Measurements from ENCODE around the gene EEF1G. TPM values are rescaled to one million over a fixed set of nuclear protein-coding genes. Genes with fewer than 3 reads are reported as not detected.

The EEF1G gene
- polyA plus RNA-seq, 2 of the 4 experiments (the other 2 are of a cell fraction), result 1,570 to 1,728 TPM

DNA sequence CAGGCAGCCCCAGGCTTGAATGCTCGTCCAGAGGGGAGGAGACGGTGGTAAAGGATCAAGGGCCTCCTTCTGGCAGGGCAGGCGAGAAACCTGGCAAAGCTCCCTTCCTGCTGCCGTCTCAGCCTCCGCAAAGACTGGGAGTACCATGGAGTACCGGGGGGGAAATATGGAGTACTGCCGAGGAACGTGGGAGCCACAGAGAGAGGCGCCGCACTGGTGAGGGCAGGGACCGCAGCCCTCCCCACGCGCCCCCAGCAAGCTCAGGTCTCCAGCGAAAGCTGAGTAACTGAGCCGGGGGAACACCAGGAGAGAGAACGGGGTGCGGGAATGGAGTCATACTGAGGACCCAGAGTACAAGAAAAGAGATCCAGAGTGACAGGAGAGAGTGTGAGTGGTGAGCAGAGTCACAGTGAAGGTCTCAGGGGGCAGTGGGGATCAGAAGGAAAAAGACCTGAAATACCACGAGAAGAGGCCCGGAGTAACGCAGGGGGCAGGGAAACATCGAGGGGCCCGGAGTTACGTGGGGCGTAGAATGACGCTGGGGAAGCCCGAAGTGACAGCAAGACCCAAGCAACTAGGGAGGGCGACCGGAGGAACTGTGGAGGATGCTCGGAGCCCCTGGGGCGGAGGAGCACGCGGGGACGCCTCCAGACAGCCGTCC is 38.1 kb upstream of the EEF1G start:
- CTCF ChIA-PET, result interaction anchor here (0.7 to 4.1 kb wide), 37 partner anchors 8 to 223 kb away, joined by 3 to 48 read pairs (median 5); partner anchors contain the start of genes B3GAT3, GANAB, LBHD1 and MTA2
- WGBS (ENCODE audit: missing lambda C conversion rate), result 3% methylated on average over 33 of the region's 34 CpGs
- Histone ChIP-seq H3K4me3 (peak overlapping the region; percentile 61), H3K4me2 (peak overlapping the region; percentile 81), H3K9me3 (no peaks in the 10 kb centered on the region), H3K27ac (peak overlapping the region; percentile 80 to 98), H3K4me1 (peaks cover 29% of the 10 kb centered on the region)
- FAIRE-seq, result no peak
- POLR2A ChIA-PET, result interaction anchor here (1.1 to 3.7 kb wide), 6 partner anchors 10 to 56 kb away, joined by 3 to 27 read pairs (median 5); partner anchors contain the start of genes B3GAT3, C11orf98, CSKMT and MTA2
- peak; percentile 26 to 41 for ATAC-seq
- DNase-seq (ENCODE audit: low read depth in 1 of 2, low spot score in 1 of 2), result peak; percentile 36 to 48
- TF ChIP-seq, protein P1, sequence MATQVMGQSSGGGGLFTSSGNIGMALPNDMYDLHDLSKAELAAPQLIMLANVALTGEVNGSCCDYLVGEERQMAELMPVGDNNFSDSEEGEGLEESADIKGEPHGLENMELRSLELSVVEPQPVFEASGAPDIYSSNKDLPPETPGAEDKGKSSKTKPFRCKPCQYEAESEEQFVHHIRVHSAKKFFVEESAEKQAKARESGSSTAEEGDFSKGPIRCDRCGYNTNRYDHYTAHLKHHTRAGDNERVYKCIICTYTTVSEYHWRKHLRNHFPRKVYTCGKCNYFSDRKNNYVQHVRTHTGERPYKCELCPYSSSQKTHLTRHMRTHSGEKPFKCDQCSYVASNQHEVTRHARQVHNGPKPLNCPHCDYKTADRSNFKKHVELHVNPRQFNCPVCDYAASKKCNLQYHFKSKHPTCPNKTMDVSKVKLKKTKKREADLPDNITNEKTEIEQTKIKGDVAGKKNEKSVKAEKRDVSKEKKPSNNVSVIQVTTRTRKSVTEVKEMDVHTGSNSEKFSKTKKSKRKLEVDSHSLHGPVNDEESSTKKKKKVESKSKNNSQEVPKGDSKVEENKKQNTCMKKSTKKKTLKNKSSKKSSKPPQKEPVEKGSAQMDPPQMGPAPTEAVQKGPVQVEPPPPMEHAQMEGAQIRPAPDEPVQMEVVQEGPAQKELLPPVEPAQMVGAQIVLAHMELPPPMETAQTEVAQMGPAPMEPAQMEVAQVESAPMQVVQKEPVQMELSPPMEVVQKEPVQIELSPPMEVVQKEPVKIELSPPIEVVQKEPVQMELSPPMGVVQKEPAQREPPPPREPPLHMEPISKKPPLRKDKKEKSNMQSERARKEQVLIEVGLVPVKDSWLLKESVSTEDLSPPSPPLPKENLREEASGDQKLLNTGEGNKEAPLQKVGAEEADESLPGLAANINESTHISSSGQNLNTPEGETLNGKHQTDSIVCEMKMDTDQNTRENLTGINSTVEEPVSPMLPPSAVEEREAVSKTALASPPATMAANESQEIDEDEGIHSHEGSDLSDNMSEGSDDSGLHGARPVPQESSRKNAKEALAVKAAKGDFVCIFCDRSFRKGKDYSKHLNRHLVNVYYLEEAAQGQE (IDR thresholded peaks at IDR 0.05), result peak; percentile 32; the same call in 1 of the 2 replicates
- TF ChIP-seq, protein P2, sequence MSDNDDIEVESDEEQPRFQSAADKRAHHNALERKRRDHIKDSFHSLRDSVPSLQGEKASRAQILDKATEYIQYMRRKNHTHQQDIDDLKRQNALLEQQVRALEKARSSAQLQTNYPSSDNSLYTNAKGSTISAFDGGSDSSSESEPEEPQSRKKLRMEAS (IDR thresholded peaks at IDR 0.05), result 0 out of 2 replicates have a peak, but pooled peaks have one; percentile 7
- TF ChIP-seq NR3C1 (IDR thresholded peaks at IDR 0.05) (no peak), POLR2A (IDR thresholded peaks at IDR 0.05; ENCODE audit: low read length) (no peak)

DNA sequence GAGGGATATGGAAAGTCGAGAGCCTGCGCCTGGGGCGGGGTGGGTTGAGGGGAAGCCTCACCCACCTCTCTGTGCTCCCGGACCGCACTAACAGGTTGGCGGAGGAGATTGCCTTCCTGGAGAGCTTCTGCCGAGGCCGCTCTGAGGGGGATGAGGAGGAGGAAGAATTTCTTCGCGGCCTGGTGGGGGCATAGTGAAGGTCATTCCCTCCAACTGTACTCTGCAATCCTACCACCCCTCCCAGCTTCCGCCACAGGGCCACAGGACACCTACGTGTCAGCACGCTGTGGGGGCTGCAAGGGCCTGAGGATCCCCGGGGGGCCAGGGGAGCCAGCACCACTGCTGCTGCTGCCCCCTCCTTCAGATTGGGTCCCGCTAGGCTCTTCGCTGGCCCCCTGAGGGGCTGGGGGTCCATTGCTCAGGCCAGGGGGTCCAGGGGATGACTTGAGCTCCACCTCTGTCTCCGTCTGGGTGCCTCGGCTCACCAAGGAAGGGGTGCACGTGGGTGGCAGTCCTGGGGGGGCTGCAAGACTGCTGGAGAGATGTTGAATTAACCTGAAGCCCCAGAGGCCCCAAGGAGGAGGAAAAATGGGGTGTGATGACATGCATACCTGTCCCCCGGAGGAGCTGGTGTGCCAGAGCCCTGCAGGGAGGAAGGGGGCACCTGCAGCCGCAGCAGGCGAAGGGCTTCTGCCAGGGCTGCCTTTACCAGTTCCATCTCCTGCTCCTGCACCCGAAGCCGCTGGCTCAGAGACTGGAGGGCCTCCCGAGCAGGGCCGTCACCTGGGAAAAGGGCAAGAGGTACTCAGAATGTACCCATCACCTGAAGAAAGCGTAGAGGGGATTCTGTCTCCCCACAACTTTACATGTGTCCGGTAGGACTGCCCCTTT is 37.4 kb upstream of the EEF1G start:
- WGBS (ENCODE audit: missing lambda C conversion rate), result 84% methylated on average over 22 of the region's 28 CpGs
- H3K9me3 ChIP-seq, result no peaks in the 10 kb centered on the region
- TF ChIP-seq HDAC2 (IDR thresholded peaks at IDR 0.05) (no peak), HOXB5 (CRISPR knock-in tag; IDR thresholded peaks at IDR 0.05) (no peak), NR3C1 (IDR thresholded peaks at IDR 0.05) (no peak), NPAS2 (CRISPR knock-in tag; IDR thresholded peaks at IDR 0.05; ENCODE audit: borderline replicate concordance) (no peak), TP53 (CRISPR knock-in tag; IDR thresholded peaks at IDR 0.05) (no peak), HEYL (CRISPR knock-in tag; IDR thresholded peaks at IDR 0.05) (no peak), RCOR1 (IDR thresholded peaks at IDR 0.05; ENCODE audit: low read depth, low read length) (no peak), ZSCAN20 (CRISPR knock-in tag; IDR thresholded peaks at IDR 0.05) (no peak), CBX2 (IDR thresholded peaks at IDR 0.05; ENCODE audit: borderline replicate concordance, low read depth) (no peak), SREBF2 (IDR thresholded peaks at IDR 0.05) (no peak), ZNF302 (CRISPR knock-in tag; IDR thresholded peaks at IDR 0.05) (no peak), RARB (CRISPR knock-in tag; IDR thresholded peaks at IDR 0.05) (no peak), FOSL2 (IDR thresholded peaks at IDR 0.05) (no peak), FOSL2 (CRISPR knock-in tag; IDR thresholded peaks at IDR 0.05) (no peak), EP300 (IDR thresholded peaks at IDR 0.05) (no peak), BHLHE40 (IDR thresholded peaks at IDR 0.05; ENCODE audit: low read depth, low read length) (no peak), HOXA7 (CRISPR knock-in tag; IDR thresholded peaks at IDR 0.05) (no peak)
- ChIA-PET POLR2A (interaction anchor here (1.1 to 3.7 kb wide), 5 partner anchors 9 to 57 kb away, joined by 3 to 27 read pairs (median 5); partner anchors contain the start of genes B3GAT3, C11orf98, CSKMT and MTA2), CTCF (interaction anchor here (0.8 to 4.1 kb wide), 33 partner anchors 9 to 232 kb away, joined by 3 to 48 read pairs (median 5); partner anchors contain the start of genes B3GAT3, GANAB, LBHD1 and MTA2)
- peak overlapping the region; percentile 80 to 98 for H3K27ac ChIP-seq
- DNase-seq (ENCODE audit: low read depth in 1 of 2, low spot score in 1 of 2), result no peak
- peak overlapping the region; percentile 61 for H3K4me3 ChIP-seq
- H3K4me1 ChIP-seq, result peaks cover 29% of the 10 kb centered on the region
- FAIRE-seq, result no peak
- no peak for ATAC-seq
- peak overlapping the region; percentile 81 for H3K4me2 ChIP-seq

Measured in A549 (cell line).